HG03135 (cell line): ENCODE results near the gene ZBTB3.
A peak's percentile ranks its signal among the peaks of the same experiment; 100 is the strongest.
"Not testable (repeated sequence)": the region's sequence is repeated elsewhere in the genome, so short reads cannot be mapped to it uniquely, and the experiment has no call there.

Source experiments
- ATAC-seq: cut with Tn5 transposase; IDR thresholded peaks from one replicate; pipeline ENCODE4 v1.9.1; 2021; ENCODE audit warnings: mild to moderate bottlenecking, moderate library complexity; ENCODE audit not compliant: unreplicated experiment

The ZBTB3 gene

DNA sequence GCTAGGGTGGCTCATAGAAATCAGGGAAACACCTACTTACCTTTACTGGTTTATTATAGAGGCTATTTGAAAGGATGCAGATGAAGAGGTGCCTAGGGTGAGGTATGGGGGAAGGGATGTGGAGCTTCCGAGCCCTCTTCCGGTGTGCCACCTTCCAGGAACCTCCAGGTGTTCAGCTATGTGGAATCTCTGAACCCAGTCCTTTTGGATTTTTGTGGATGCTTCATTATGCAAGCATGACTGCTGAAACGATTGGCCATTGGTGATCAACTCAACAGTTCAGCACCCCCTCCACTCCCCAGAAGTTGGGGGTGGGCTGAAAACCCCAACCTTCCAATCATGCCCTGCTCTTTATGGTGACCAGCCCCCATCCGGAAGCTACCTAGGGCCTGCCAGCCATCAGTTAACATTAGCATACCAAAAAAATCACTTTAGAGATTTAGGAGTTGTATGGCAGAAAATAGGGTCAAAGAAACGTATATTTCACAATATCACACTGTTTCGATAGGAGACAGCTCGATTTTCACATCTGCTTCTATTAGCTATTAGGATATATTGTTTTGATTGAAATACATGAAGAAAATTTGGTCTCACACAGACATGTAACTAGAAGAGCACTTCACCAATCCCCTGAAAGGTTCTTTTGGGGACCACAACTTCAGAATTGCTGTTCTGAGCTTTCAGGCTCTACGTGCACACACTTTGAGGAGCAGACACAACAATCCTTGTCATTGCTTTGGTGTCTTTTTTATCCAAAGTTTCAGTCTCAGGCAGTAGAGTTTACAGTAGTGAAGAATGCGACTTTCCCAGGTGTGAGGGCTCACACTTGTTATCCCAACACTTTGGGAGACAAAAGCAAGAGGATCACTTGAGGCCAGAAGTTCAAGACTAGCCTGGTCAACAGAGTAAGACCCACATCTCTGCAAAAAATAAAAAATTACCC, 4.2 kb upstream of the ZBTB3 start:
- ATAC-seq = no peak

DNA sequence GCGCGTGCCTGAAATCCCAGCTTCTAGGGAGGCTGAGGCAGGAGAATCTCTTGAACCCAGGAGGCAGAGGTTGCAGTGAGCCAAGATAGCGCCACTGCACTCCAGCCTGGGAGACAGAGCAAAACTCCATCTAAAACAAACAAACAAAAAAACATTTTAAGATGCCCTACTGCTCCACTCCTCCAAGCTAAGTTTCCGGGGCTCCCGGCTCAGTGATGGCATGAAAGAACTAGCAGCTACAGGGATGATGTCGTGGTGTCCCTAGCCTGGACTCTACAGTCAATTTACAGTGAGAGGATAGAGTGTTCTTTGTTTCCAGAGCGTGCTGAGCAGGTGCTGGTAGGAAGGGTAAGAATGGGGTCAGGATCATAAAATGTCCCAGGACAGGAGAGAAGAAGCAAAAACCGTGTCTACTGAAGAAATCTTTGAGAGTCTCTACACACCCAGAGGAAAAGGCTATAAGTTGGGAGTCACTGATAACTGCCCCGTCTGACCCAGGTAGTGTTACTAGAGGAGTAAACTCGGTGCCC, 1.2 kb upstream of the ZBTB3 start:
- ATAC-seq = no peak

GRCh38 chr11:62752994-62753735, 795 bp downstream of the ZBTB3 start:
- no peak for ATAC-seq

DNA sequence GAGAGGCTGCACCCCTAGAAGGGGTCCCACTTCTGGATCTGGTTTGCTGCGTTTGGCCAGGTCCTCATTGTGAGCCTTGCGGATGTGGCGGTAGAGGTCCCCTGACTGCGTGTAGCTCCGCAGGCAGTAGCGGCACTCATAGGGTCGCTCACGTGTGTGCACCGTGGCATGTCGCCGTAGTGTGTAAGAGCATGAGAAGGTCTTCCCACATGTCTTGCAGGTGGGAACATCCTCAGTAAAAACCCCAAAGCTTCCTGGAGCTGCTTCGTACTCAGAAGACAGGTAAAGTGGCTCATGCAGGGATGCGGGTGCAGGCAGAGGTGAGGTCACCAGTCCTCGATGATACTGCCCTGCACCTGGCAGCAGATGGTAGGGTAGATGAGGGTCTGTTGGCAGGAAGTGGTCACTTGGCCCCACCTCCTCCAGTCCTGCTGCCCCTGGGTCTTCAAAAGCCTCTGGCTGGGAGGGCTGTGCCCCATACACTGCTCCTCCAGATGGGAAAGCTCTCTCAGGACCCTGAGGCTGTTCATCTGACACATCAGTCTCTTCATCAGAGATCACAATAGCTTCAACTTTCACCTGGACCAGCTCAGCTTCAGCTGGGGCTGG, 1.7 kb downstream of the ZBTB3 start:
- no peak for ATAC-seq

DNA sequence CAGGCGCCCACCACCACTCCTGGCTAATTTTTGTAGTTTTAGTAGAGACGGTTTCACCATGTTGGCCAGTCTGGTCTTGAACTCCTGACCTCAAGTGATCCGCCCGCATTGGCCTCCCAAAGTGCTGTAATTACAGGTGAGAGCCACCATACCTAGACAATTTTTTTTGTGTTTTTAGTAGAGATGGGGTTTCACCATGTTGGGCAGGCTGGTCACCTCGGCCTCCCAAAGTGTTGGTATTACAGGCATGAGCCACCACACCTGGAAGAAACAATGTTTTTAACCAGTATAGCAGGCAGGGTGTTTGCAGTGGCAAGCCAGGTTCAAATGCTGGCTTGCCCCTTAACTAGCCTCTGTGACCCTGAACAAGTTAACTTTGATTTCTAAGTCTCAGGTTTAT, 4.0 kb downstream of the ZBTB3 start:
- not testable (repeated sequence) for ATAC-seq

- ATAC-seq = no peak
Observed at GRCh38 chr11:62747475-62748160, 6.3 kb downstream of the ZBTB3 start.

DNA sequence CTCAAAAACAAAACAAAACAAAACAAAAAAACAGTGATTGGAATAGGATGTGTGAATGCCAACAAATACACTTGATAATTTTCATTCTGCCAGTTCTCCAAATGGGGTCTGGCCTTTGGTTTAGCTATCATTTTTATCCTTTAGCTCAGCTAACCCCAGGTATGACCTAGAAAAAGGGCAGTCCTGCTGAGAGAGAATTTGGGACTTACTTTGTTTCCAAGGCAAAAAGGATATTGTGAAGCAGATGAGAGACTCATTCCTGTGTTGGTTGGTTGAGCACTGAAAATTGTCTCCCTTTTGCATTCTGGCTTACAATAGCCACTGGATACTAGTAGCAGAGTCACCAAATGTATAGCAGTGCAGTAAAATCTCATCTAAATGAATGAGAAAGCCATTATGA, 16.8 kb downstream of the ZBTB3 start:
- ATAC-seq = no peak

DNA sequence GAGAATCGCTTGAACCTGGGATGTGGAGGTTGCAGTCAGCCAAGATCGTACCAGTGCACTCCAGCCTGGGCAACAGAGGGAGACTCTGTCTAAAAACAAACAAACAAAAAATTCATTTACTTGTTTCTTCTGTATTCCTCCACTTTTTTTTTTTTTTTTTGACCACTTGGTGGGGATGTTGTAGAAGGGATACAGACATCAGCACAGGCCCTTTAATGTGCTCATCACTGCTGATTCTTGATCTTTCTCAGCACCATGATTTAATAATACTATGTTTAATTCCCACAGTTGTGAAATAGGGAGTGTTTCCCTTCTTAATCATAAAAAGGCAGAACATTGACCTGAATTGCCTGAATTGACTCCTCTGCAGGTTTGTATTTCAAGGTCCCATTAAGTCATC, 21.1 kb downstream of the ZBTB3 start:
- no peak for ATAC-seq

- not testable (repeated sequence) for ATAC-seq
Observed at GRCh38 chr11:62730076-62730475, 23.9 kb downstream of the ZBTB3 start.

GRCh38 chr11:62728171-62728988, 25.6 kb downstream of the ZBTB3 start, which contains the start of gene TTC9C:
TTC9C (plus strand) TSS chr11:62728486; CDS start chr11:62728849, 363 bp downstream.
- peak; percentile 20 for ATAC-seq

- ATAC-seq = peak; percentile 52
Observed at GRCh38 chr11:62727872-62728170, 26.1 kb downstream of the ZBTB3 start.

GRCh38 chr11:62727165-62727871, 26.6 kb downstream of the ZBTB3 start, which contains the start of gene HNRNPUL2:
HNRNPUL2 (minus strand) TSS chr11:62727457; CDS start chr11:62727156, 301 bp downstream.
- peak; percentile 68 for ATAC-seq

GRCh38 chr11:62726915-62727164, 27.1 kb downstream of the ZBTB3 start:
- no peak for ATAC-seq

- ATAC-seq = no peak
Observed at GRCh38 chr11:62726156-62726914, 27.6 kb downstream of the ZBTB3 start.

DNA sequence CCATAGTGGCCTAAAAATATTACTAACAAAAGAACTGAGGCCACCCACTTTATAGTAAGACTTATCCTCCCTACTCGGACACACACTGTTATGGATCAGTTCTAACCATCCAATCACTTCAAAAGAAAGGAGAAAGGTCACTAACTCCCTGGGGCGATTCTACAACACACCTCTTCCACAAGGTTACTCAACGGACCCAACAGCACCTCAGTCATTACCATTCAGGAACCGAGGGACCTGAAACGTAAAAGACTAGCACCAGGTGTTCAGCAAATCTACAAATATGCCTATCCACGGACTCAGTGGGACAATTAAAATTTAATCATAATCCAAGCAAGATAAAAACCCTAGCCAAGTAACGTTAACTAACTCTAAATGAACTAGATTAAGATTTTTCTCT, 28.3 kb downstream of the ZBTB3 start:
- ATAC-seq = no peak

DNA sequence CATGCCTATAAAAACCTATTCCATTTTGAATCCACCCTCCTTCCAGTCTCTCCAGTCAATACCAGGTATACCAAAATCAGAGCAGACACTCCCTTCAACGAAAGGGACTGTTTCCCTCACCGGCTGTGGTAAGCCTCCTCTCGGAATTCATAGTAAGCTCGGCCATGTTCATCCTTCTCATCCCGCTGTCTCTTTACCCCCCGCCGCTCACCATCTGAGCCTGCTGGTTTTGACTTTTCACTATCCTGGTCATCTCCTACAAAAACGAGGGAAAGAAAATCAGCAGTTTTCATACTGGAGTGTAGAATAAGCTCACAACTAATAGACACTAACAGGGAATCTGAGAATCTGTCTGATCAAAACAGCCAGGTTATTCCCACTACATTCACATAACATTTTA, 29.8 kb downstream of the ZBTB3 start:
- ATAC-seq = no peak

DNA sequence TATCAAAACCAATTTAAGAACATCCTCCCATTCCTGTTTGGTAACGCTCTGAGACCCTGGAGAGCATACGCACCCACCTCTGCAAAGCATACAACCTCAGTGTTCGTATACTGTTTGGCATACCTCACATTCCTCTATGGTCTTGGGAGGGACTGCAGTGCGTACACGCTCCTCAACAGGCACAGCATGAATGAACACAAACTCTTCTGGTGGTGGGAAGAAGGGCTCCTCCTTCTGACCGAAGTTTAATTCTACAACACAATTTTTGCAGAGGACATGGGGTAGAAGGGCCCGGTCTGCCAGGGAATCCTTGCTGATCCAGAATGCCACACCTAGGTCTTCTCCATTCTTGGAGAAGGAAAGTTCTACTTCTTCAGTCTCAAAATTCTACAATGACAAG, 32.0 kb downstream of the ZBTB3 start:
- ATAC-seq = no peak

GRCh38 chr11:62719302-62719978, 34.5 kb downstream of the ZBTB3 start:
- ATAC-seq = no peak
